Gastrocnemius medialis (tissue), 4 donors: ENCODE measurements around the gene USP44. TPM values are rescaled to one million over a fixed set of nuclear protein-coding genes. Genes with fewer than 3 reads are reported as not detected.
A peak's percentile ranks its signal among the peaks of the same experiment; 100 is the strongest.

Experiments
- ATAC-seq, 2 donors: fragments of 150-250 bp; one replicate each; pipeline ENCODE4 v1.9.1; 2016
- DNase-seq, 2 donors: peaks; one replicate each; pipeline ENCODE4 v3.0.0-alpha.2; 2019
- H3K27ac ChIP-seq, 4 donors: fragments of 200-600 bp; sonication (generic); 1 replicate in 1 of 4; 2 replicates in 3 of 4; pipeline ENCODE4 v1.5.1; 2016 to 2018; ENCODE audit warnings: mild to moderate bottlenecking in 2 of 4, moderate library complexity in 1 of 4
- H3K27me3 ChIP-seq, 3 donors: fragments of 200-600 bp; sonication (generic) in 2 of 3; 1 replicate in 1 of 3; 2 replicates in 2 of 3; pipeline versions ENCODE4 v1.5.1 to v1.6.0; 2016 to 2019; ENCODE audit warnings: mild to moderate bottlenecking in 1 of 3, moderate library complexity in 1 of 3
- H3K36me3 ChIP-seq, 2 donors: fragments of 200-600 bp; sonication (generic) in 1 of 2; one replicate each; pipeline ENCODE4 v1.5.1; 2017 to 2018
- H3K4me1 ChIP-seq, 2 donors: fragments of 200-600 bp; sonication (generic) in 1 of 2; one replicate each; pipeline ENCODE4 v1.5.1; 2016 to 2017; ENCODE audit warnings: mild to moderate bottlenecking in 2 of 2
- H3K4me3 ChIP-seq, 4 donors: fragments of 200-600 bp; sonication (generic) in 3 of 4; 1 replicate in 1 of 4; 2 replicates in 3 of 4; pipeline ENCODE4 v1.5.1; 2016 to 2019; ENCODE audit warnings: mild to moderate bottlenecking in 2 of 4
- H3K9me3 ChIP-seq, 3 donors: fragments of 200-600 bp; sonication (generic) in 2 of 3; 1 replicate in 1 of 3; 2 replicates in 2 of 3; pipeline ENCODE4 v1.5.1; 2016 to 2019
- CTCF ChIP-seq, 5 experiments: fragments of 450-650 bp in 3 of 5; fragments of 200-600 bp in 2 of 5; sonication (generic) in 2 of 5; IDR thresholded peaks in 4 of 5; conservative IDR thresholded peaks in 1 of 5; 1 replicate in 4 of 5; 2 replicates in 1 of 5; pipeline ENCODE4 v1.5.1; 2016 to 2019; ENCODE audit warnings: antibody characterized with exemption in 5 of 5, mild to moderate bottlenecking in 3 of 5, moderate library complexity in 3 of 5
- POLR2A ChIP-seq, 2 donors: fragments of 450-650 bp; IDR thresholded peaks; one replicate each; pipeline ENCODE4 v1.6.1; 2017; ENCODE audit warnings: antibody characterized with exemption in 2 of 2, mild to moderate bottlenecking in 2 of 2, moderate library complexity in 2 of 2
- in situ Hi-C, 4 donors: fragments of 200-750 bp; cut with MboI; loops; one replicate each; pipeline versions ENCODE4 v1.15.0 to v1.8.0; 2017; ENCODE audit warnings: low sequenced_read_pairs in 4 of 4
- intact Hi-C: fragments of 100-400 bp; cut with DNase I; formaldehyde crosslinking; loops from one replicate; pipeline ENCODE4 v1.15.1; 2023; ENCODE audit warnings: low total_unique reads
- total RNA-seq, 4 donors: library from RNA; depleted of rRNA; stranded (reverse); fragments of >200 nt; gene quantifications; one replicate each; pipeline versions ENCODE4 v1.1.0 to v1.2.3, GENCODE V29; 2016

The USP44 gene
- total RNA-seq, 4 donors from 2014 or later: 0.07 to 0.42 (median 0.34) TPM

- in situ Hi-C loops (loop anchor here (5.0 to 10.0 kb wide), 3 partner anchors 230 to 235 kb away; no protein-coding TSS in a partner anchor), intact Hi-C loops (loop anchor here (1.0 kb wide), 1 partner anchor 233 kb away; no protein-coding TSS in a partner anchor)
- ATAC-seq (no peak), DNase-seq (no peak)
- no peaks in the 10 kb centered on the region for H3K9me3 ChIP-seq
- H3K27me3 ChIP-seq: no peaks in the 10 kb centered on the region
- H3K4me1 ChIP-seq: no peaks in the 10 kb centered on the region
- H3K4me3 ChIP-seq: no peak overlapping the region
- H3K27ac ChIP-seq: no peak overlapping the region
- peak in 2 of 5 experiments; percentile 41 to 48 for TF ChIP-seq CTCF (IDR thresholded peaks at IDR 0.05 in 4 of 5, conservative IDR thresholded peaks at IDR 0.05 in 1 of 5)
- no peak for TF ChIP-seq POLR2A (IDR thresholded peaks at IDR 0.05)
- no peaks in the 10 kb centered on the region for H3K36me3 ChIP-seq
These were observed 31.2 kb upstream of the USP44 start for GRCh38 chr12:95582230-95583058.

GRCh38 chr12:95577820-95578219 lies 26.5 kb upstream of the USP44 start:
- DNase-seq (no peak), ATAC-seq (no peak)
- intact Hi-C loops (no loop called here), in situ Hi-C loops (no loop called here)
- no peaks in the 10 kb centered on the region for H3K27me3 ChIP-seq
- H3K27ac ChIP-seq: no peak overlapping the region
- no peaks in the 10 kb centered on the region for H3K4me1 ChIP-seq
- TF ChIP-seq POLR2A (IDR thresholded peaks at IDR 0.05): no peak
- TF ChIP-seq CTCF (IDR thresholded peaks at IDR 0.05 in 4 of 5, conservative IDR thresholded peaks at IDR 0.05 in 1 of 5): no peak
- no peaks in the 10 kb centered on the region for H3K36me3 ChIP-seq
- no peak overlapping the region for H3K4me3 ChIP-seq
- no peaks in the 10 kb centered on the region for H3K9me3 ChIP-seq

- intact Hi-C loops (loop anchor here (2.0 kb wide), 1 partner anchor 240 kb away; no protein-coding TSS in a partner anchor), in situ Hi-C loops (no loop called here)
- TF ChIP-seq POLR2A (IDR thresholded peaks at IDR 0.05): no peak
- TF ChIP-seq CTCF (IDR thresholded peaks at IDR 0.05 in 4 of 5, conservative IDR thresholded peaks at IDR 0.05 in 1 of 5): peak in 3 of 5 experiments; percentile 4 to 56 (median 41)
- ATAC-seq (no peak), DNase-seq (no peak)
- Histone ChIP-seq H3K4me1 (no peaks in the 10 kb centered on the region), H3K27me3 (no peaks in the 10 kb centered on the region), H3K27ac (no peak overlapping the region), H3K4me3 (no peak overlapping the region), H3K9me3 (no peaks in the 10 kb centered on the region), H3K36me3 (no peaks in the 10 kb centered on the region)
These were observed 23.6 kb upstream of the USP44 start for GRCh38 chr12:95574799-95575452.

- Histone ChIP-seq H3K4me1 (no peaks in the 10 kb centered on the region), H3K27me3 (no peaks in the 10 kb centered on the region), H3K36me3 (no peaks in the 10 kb centered on the region), H3K27ac (no peak overlapping the region), H3K9me3 (no peaks in the 10 kb centered on the region), H3K4me3 (no peak overlapping the region)
- no peak for TF ChIP-seq CTCF (IDR thresholded peaks at IDR 0.05 in 4 of 5, conservative IDR thresholded peaks at IDR 0.05 in 1 of 5)
- no peak for TF ChIP-seq POLR2A (IDR thresholded peaks at IDR 0.05)
- ATAC-seq (no peak), DNase-seq (no peak)
- intact Hi-C loops (loop anchor here (2.0 kb wide), 1 partner anchor 241 kb away; no protein-coding TSS in a partner anchor), in situ Hi-C loops (no loop called here)
These were observed 22.8 kb upstream of the USP44 start for GRCh38 chr12:95573951-95574576.
